Thyroid gland (tissue), 4 donors: ENCODE measurements around the gene PABPN1.
"Not testable (repeated sequence)": the region's sequence is repeated elsewhere in the genome, so short reads cannot be mapped to it uniquely, and the experiment has no call there.

Source experiments
- CTCF ChIP-seq, 6 experiments: fragments of 200-600 bp in 3 of 6; fragments of 450-650 bp in 3 of 6; sonication (generic) in 3 of 6; IDR thresholded peaks; one replicate each; pipeline ENCODE4 v1.5.1; 2016 to 2019; ENCODE audit warnings: antibody characterized with exemption in 6 of 6, mild to moderate bottlenecking in 2 of 6, inconsistent platforms in 1 of 6, moderate library complexity in 1 of 6
- POLR2A ChIP-seq, 2 donors: fragments of 450-650 bp; IDR thresholded peaks; one replicate each; pipeline ENCODE4 v1.6.1; 2017; ENCODE audit warnings: antibody characterized with exemption in 2 of 2, mild to moderate bottlenecking in 2 of 2, moderate library complexity in 1 of 2

GRCh38 chr14:23325746-23326145, 4.5 kb downstream of the PABPN1 start:
- not testable (repeated sequence) for TF ChIP-seq CTCF, POLR2A (IDR thresholded peaks at IDR 0.05)
